Right cardiac atrium (tissue), 5 donors: ENCODE data around the gene TSPAN18. TPM values are rescaled to one million over a fixed set of nuclear protein-coding genes. Genes with fewer than 3 reads are reported as not detected.

Experiments
- ATAC-seq, 2 donors: fragments of 200-7000 bp; cut with Tn5 transposase; one replicate each; pipeline versions ENCODE4 v1.8.0 to v1.9.1; 2020; ENCODE audit warnings: moderate library complexity in 2 of 2, mild to moderate bottlenecking in 1 of 2
- DNase-seq, 3 donors: peaks; one replicate each; pipeline ENCODE4 v3.0.0-alpha.2; 2020
- H3K27ac ChIP-seq: one replicate; pipeline ENCODE4 v1.5.1; 2013; ENCODE audit warnings: mild to moderate bottlenecking, low read length, control low read depth, moderate library complexity
- H3K27me3 ChIP-seq: one replicate; pipeline ENCODE4 v1.6.1; 2013; ENCODE audit not compliant: control insufficient read depth, insufficient read depth
- H3K4me1 ChIP-seq: one replicate; pipeline ENCODE4 v1.6.1; 2013; ENCODE audit warnings: low read length; ENCODE audit not compliant: control insufficient read depth, insufficient read depth
- H3K4me3 ChIP-seq: one replicate; pipeline ENCODE4 v1.5.1; 2013; ENCODE audit warnings: low read length, control low read depth
- H3K9me3 ChIP-seq: one replicate; pipeline ENCODE4 v1.6.1; 2013; ENCODE audit warnings: low read length; ENCODE audit not compliant: control insufficient read depth
- WGBS: extraction: QIAGEN DNeasy Blood & Tissue Kit; methylation state at CpG from one replicate; pipeline ENCODE4 v1.1.7; 2013; 5-methylcytosine and 5-hydroxymethylcytosine counted together
- intact Hi-C, 4 donors: fragments of 100-400 bp; cut with DNase I; formaldehyde crosslinking; loops; one replicate each; pipeline versions ENCODE4 v1.11.0 to v1.14.0; 2022 to 2023
- polyA plus RNA-seq: library from polyadenylated mRNA; stranded (reverse); fragments of 200-250 nt; gene quantifications from one replicate; pipeline ENCODE4 v1.2.3, GENCODE V29; 2013
- total RNA-seq, 4 donors: library from RNA; stranded (reverse); fragmentation: NEBNext Ultra II Directional; extraction: Animal tissue kit (Norgen Biotek cat#: 25700); gene quantifications; one replicate each; pipeline ENCODE4 v1.2.1, GENCODE V29; 2021
- donor health status: healthy with polysubstance abuse.
- donor health status: DM: no; HTN: yes; CAD: no.
- donor health status: DM: no; HTN: no; CAD: no.
- donor health status: DM: no; HTN: yes; CAD: no; lungs with severe emphysema.
- donor health status: DM: yes; HTN: yes; CAD: no.

Gene TSPAN18
- total and polyA plus RNA-seq, 5 donors, result 120 to 236 (median 192) TPM

DNA sequence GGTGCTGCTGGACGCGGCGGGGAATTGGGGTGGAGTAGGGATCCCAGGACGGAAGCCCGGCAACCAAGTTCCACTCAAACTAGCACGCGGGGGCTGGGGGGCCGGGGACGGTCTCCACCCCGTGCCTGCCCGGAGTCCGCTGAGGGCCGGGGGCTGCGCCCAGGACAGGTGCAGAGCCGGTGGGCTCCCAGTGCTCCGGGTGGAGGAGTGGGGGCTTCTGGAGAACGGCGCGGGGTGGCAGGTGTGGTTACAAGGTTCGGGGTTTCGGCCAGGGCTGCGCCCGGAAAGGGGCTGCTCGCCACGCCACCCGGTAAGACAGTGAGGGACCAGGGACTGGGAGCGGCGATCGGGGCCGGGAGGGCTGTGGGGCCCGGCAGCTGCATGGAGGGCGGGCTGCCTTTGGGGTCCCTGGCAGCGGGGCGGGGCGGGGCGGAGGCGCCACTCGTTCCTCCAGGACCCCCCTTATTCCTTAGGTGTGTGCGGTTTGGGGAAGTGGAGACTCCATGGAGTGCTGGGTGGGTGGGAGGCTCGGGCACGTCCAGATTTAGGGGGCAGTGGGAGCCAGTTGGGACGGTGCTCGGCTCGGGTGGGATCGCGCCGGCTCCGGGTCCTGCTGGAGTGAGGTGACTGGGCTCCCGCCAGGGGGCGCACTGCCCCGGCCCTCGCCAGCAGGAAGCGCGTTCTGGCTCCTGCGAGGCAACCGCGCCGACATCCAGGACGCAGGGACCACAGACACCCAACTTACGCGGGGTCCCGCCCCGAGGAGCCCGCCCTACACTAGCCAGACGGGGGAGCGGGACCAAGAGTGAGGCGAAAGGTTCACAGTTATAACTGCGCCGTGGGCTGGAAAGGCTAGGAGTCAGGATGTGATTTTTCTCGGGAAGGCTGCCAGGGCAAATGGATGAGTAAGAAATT lies 868 bp downstream of the TSPAN18 start:
- Histone ChIP-seq H3K27me3 (no peaks in the 10 kb centered on the region), H3K4me1 (peaks cover 14% of the 10 kb centered on the region), H3K27ac (peak overlapping the region; percentile 85), H3K4me3 (peak overlapping the region; percentile 62), H3K9me3 (no peaks in the 10 kb centered on the region)
- under 1% methylated on average over 70 of the region's 70 CpGs for WGBS
- peak; percentile 92 to 96 (median 96) for DNase-seq
- intact Hi-C loops, result loop anchor here (2.0 to 10.0 kb wide), 8 partner anchors 47 to 185 kb away; no protein-coding TSS in a partner anchor
- ATAC-seq, result peak; percentile 88

DNA sequence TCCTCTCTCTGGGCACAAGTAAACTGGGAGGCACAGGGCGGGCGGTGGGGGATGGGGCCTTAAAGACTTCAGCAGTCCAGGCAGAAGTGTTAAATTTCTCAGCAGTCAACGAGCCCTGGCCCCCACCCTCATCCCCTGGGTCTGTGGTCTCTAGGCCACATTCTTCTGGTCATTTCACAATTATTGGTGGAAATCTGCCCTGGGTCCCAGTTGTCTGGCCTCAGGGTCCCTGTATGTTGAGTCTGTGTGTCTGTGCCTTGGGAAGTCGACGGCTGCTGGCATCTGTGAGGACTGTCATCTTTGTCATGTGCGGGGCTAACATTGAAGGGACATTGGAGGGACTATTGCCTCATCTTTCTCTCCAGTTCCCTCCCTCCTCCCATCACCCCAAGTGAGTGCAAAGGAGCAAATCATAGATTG lies 1.7 kb downstream of the TSPAN18 start:
- Histone ChIP-seq H3K9me3 (no peaks in the 10 kb centered on the region), H3K4me1 (peaks cover 16% of the 10 kb centered on the region), H3K27me3 (no peaks in the 10 kb centered on the region), H3K4me3 (peak overlapping the region; percentile 62), H3K27ac (peak overlapping the region; percentile 85)
- peak; percentile 3 to 8 for ATAC-seq
- DNase-seq, result peak in 2 of 3 donors; percentile 39 to 64
- intact Hi-C loops, result loop anchor here (2.0 to 10.0 kb wide), 8 partner anchors 46 to 184 kb away; no protein-coding TSS in a partner anchor
- 38% methylated on average over 6 of the region's 6 CpGs for WGBS

DNA sequence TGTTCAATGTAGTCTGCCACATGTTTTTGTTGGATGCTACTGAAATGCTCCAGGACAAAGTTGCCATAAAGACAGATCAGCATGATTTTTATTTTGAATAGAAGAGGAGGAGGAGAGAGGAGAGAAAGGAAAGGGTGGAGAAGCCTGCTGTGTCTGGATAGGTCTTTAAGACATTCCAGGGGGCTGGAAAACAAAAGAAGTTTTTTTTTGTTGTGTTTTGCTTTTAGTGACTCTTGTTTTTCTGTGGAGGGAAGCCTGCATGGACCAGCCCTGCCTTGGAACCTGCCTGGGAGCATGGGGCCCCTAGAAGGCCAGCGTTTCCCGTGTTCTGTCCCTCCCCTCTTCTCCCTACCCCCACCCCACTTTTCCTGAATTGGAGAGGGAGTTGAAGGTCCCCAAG lies 2.3 kb downstream of the TSPAN18 start:
- DNase-seq, result no peak
- 44% methylated on average over 2 of the region's 2 CpGs for WGBS

DNA sequence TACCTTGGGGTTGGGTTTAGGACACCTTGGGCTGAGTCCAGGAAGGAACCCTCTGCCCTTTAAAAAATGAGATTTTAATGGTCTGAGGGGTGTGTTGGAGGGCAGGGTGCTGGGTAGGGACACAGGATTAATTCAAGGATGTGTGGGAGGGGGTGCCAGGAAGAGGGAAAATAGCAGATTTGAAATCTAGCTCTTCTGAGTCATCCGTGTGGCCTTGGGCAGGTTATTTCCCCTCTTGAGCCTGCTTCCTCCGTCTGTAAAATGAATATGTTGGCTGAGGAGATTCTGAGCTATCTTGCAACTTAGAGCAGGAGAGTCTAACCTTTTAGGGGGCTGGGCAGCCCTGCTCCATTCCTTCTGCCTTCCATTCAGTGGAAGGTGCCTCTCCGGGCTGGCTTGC lies 3.0 kb downstream of the TSPAN18 start:
- peak overlapping the region; percentile 90 for H3K27ac ChIP-seq
- no peaks in the 10 kb centered on the region for H3K9me3 ChIP-seq
- intact Hi-C loops, result loop anchor here (2.0 to 10.0 kb wide), 9 partner anchors 43 to 183 kb away; no protein-coding TSS in a partner anchor
- H3K4me1 ChIP-seq, result peaks cover 19% of the 10 kb centered on the region
- no peaks in the 10 kb centered on the region for H3K27me3 ChIP-seq
- no peak for ATAC-seq
- DNase-seq, result no peak
- WGBS, result 46% methylated on average over 3 of the region's 3 CpGs
- no peak overlapping the region for H3K4me3 ChIP-seq

More for the DNA sequence above, 2.3 kb downstream of the TSPAN18 start:
- H3K4me1 ChIP-seq, result peaks cover 18% of the 10 kb centered on the region
- intact Hi-C loops, result loop anchor here (2.0 to 10.0 kb wide), 8 partner anchors 46 to 183 kb away; no protein-coding TSS in a partner anchor
- H3K27ac ChIP-seq, result peak overlapping the region; percentile 90
- H3K27me3 ChIP-seq, result no peaks in the 10 kb centered on the region
- H3K9me3 ChIP-seq, result no peaks in the 10 kb centered on the region
- ATAC-seq, result peak in 1 of 2 donors; percentile 54
- H3K4me3 ChIP-seq, result peak overlapping the region; percentile 62

DNA sequence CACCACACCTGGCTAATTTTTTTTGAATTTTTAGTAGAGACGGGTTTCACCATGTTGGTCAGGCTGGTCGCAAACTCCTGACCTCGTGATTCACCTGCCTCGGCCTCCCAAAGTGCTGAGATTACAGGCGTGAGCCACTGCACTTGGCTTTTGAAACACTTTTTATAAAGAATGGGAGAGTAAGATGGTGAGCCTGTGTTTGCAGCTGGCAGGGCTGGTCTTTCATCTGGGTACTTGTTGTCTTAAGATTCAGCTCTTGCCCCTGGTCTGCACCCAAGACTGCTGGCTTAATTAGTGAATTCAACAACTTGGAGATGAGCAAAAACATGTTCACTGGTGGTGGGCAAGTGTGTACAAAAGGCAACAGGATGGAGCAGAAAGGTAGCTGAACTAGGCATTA lies 4.0 kb downstream of the TSPAN18 start:
- WGBS, result 80% methylated on average over 5 of the region's 5 CpGs
- Histone ChIP-seq H3K4me3 (no peak overlapping the region), H3K4me1 (peaks cover 23% of the 10 kb centered on the region), H3K27ac (no peak overlapping the region), H3K27me3 (no peaks in the 10 kb centered on the region), H3K9me3 (no peaks in the 10 kb centered on the region)
- DNase-seq (no peak), ATAC-seq (no peak)
- intact Hi-C loops, result loop anchor here in 1 of 4 donors (5.0 kb wide), 1 partner anchor 42 kb away; no protein-coding TSS in a partner anchor

DNA sequence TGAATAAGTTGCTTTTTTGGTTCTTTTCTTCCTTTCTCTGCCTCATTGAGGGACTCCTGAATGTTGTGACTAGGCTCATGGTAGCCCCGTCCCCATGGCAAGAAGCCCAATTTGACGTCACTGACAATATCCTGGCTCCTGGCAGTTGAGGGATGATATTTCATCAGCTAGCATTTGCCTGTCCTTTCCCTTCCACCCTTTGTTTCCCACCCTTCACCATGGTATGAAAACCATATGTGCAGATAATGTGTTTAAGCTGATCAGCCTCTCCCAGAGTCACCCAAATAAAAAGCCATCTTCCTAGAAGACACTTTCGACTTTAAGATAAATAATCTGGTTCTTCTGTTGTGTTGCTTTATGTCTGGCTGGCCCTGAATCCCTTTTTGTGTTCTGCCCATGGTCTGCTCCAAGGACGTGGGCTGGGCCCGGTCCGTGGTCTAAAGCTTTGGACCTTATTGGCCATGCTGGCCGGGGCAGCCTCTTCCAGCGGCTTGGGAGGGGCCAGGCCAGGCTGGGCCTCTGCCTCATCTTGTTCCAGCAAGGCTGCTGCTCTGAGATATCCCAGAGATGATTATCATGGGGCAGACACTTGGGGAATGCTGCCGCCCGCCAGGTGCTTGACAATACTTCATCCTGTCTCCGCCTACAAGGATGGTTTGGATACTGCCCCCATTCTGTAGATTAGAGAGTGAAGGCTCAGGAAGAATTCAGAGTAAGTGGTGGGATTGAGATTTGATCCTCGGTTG lies 5.1 kb downstream of the TSPAN18 start:
- ATAC-seq (no peak), DNase-seq (peak in 2 of 3 donors; percentile 36 to 62)
- WGBS, result 39% methylated on average over 12 of the region's 12 CpGs
- Histone ChIP-seq H3K4me3 (no peak overlapping the region), H3K9me3 (no peaks in the 10 kb centered on the region), H3K4me1 (peaks cover 20% of the 10 kb centered on the region), H3K27me3 (no peaks in the 10 kb centered on the region), H3K27ac (peak overlapping the region; percentile 29)
- intact Hi-C loops, result loop anchor here in 1 of 4 donors (5.0 kb wide), 1 partner anchor 40 kb away; no protein-coding TSS in a partner anchor

DNA sequence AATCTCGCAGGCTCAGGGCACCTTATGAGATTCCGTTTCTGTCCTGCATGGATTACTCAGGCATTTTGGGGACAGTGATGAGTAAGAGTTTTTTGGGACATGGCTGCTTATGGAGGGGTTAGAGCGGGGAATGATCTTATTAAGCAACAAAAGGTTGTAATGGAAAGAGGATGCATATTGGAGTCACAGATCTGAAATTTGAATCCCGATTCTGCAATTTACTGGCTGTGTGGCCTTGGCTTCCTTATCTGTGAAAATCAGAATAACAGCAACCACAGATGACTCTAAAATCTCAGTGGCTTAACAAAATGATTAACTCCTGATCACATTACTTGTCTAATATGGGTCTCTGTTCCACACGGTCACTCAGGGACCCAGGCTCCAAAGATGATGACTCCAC lies 5.8 kb downstream of the TSPAN18 start:
- H3K4me1 ChIP-seq, result peaks cover 26% of the 10 kb centered on the region
- no peak for DNase-seq
- ATAC-seq, result no peak
- intact Hi-C loops, result loop anchor here in 1 of 4 donors (5.0 kb wide), 1 partner anchor 40 kb away; no protein-coding TSS in a partner anchor
- WGBS, result 87% methylated on average over 5 of the region's 5 CpGs
- H3K27ac ChIP-seq, result no peak overlapping the region
- H3K9me3 ChIP-seq, result no peaks in the 10 kb centered on the region
- H3K4me3 ChIP-seq, result no peak overlapping the region
- no peaks in the 10 kb centered on the region for H3K27me3 ChIP-seq

DNA sequence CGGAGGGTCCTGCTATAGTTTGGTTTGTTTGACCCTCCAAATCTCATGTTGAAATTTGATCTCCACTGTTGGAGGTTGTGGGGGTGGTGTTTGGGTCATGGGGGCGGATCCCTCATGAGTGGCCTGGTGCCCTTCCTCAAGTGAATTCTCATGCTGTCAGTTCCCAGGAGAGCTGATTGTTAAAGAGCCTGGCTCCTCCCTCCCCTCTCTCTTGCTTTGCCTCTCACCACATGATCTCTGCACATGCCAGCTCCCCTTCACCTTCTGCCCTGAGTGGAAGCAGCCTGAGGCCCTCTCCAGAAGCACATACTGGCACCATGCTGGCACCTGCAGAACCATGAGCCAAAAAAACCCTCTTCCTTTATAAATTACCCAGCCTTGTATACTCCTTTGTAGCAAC lies 7.1 kb downstream of the TSPAN18 start:
- intact Hi-C loops, result loop anchor here in 1 of 4 donors (5.0 kb wide), 1 partner anchor 38 kb away; no protein-coding TSS in a partner anchor
- Histone ChIP-seq H3K27ac (no peak overlapping the region), H3K4me1 (peaks cover 30% of the 10 kb centered on the region), H3K4me3 (no peak overlapping the region), H3K9me3 (no peaks in the 10 kb centered on the region), H3K27me3 (no peaks in the 10 kb centered on the region)
- ATAC-seq (peak in 1 of 2 donors; percentile 3), DNase-seq (no peak)
- 70% methylated on average over 2 of the region's 2 CpGs for WGBS

DNA sequence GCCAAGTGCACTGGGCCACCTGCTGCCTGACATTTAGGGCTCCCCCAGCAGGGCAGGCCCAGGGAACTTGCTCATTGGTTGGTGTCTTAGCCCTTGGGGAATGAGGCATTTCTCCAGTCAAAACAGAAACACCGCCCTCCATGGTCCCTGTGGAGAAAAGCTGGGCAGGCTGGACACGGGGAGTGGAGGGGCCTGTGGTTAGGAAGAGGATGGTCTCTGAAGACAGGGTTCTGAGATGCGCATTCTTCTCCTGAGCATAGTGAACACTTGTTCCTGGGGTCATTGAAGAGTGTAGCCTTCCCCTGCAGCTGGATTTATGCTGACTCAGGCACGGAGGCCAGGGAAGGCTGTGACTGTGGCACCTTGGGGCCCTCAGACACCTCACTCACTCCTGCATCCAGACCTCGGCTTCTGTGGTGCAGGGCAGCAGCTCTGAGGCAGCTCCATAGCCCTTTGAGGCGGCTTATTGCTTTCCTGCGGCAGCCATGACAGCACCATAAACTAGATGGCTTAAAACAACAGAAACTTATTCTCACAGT lies 8.2 kb downstream of the TSPAN18 start:
- intact Hi-C loops, result loop anchor here in 1 of 4 donors (5.0 kb wide), 1 partner anchor 37 kb away; no protein-coding TSS in a partner anchor
- H3K27me3 ChIP-seq, result no peaks in the 10 kb centered on the region
- H3K4me1 ChIP-seq, result peaks cover 30% of the 10 kb centered on the region
- DNase-seq (no peak), ATAC-seq (peak in 1 of 2 donors; percentile 7)
- WGBS, result 60% methylated on average over 7 of the region's 7 CpGs
- peak overlapping the region; percentile 8 for H3K27ac ChIP-seq
- H3K9me3 ChIP-seq, result no peaks in the 10 kb centered on the region
- no peak overlapping the region for H3K4me3 ChIP-seq

DNA sequence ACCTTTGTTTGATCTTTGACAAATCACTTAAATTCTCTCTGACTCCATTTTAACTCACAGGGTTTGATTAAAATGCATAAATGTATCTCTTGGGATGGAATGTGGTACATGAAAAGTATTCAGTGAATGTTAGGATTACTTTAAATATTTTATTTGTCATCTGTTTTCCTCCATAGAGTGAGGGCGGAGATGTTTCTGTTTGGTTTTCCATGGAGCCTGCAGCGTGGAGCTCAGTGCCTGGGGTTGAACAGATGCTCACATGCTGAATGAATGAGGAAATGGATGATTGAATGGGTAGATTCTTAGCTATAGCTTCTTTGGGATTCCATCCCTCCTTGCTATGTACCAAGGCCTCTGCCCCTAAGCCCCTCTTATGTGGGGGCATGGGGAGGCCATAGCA lies 10.0 kb downstream of the TSPAN18 start:
- peaks cover 34% of the 10 kb centered on the region for H3K4me1 ChIP-seq

More for the DNA sequence above, 10.0 kb downstream of the TSPAN18 start:
- 84% methylated on average over 2 of the region's 2 CpGs for WGBS
- Histone ChIP-seq H3K4me3 (no peak overlapping the region), H3K9me3 (no peaks in the 10 kb centered on the region), H3K27me3 (no peaks in the 10 kb centered on the region), H3K27ac (no peak overlapping the region)
- intact Hi-C loops, result no loop called here
- no peak for DNase-seq
- ATAC-seq, result no peak
